ENCODE measurements around the gene PLEKHF1.
"Not testable (repeated sequence)": the region's sequence is repeated elsewhere in the genome, so short reads cannot be mapped to it uniquely, and the experiment has no call there.

PLEKHF1 gene

GRCh38 chr19:29665215-29665825, at the start of gene PLEKHF1:
PLEKHF1 (plus strand) TSS chr19:29665461; CDS start chr19:29673840, 8,379 bp downstream.
- in situ Hi-C loops (cut with MboI; ENCODE audit: low sequenced_read_pairs) = no loop called here

- in situ Hi-C loops (cut with MboI; ENCODE audit: low sequenced_read_pairs) = loop anchor here (25.0 kb wide), 1 partner anchor 246 kb away; no protein-coding TSS in a partner anchor
These were observed 49.3 kb upstream of the PLEKHF1 start for GRCh38 chr19:29615891-29616425.

GRCh38 chr19:29616541-29616940, 48.7 kb upstream of the PLEKHF1 start:
- in situ Hi-C loops (cut with MboI; ENCODE audit: low sequenced_read_pairs) = loop anchor here (25.0 kb wide), 1 partner anchor 246 kb away; no protein-coding TSS in a partner anchor

GRCh38 chr19:29617366-29618266, 47.6 kb upstream of the PLEKHF1 start:
- in situ Hi-C loops (cut with MboI; ENCODE audit: low sequenced_read_pairs) = loop anchor here (25.0 kb wide), 1 partner anchor 245 kb away; no protein-coding TSS in a partner anchor

GRCh38 chr19:29618434-29618833, 46.8 kb upstream of the PLEKHF1 start:
- in situ Hi-C loops (cut with MboI; ENCODE audit: low sequenced_read_pairs) = loop anchor here (25.0 kb wide), 1 partner anchor 244 kb away; no protein-coding TSS in a partner anchor

GRCh38 chr19:29618871-29619270, 46.4 kb upstream of the PLEKHF1 start:
- in situ Hi-C loops (cut with MboI; ENCODE audit: low sequenced_read_pairs) = loop anchor here (25.0 kb wide), 1 partner anchor 243 kb away; no protein-coding TSS in a partner anchor

- in situ Hi-C loops (cut with MboI; ENCODE audit: low sequenced_read_pairs) = loop anchor here (25.0 kb wide), 1 partner anchor 241 kb away; no protein-coding TSS in a partner anchor
These were observed 44.3 kb upstream of the PLEKHF1 start for GRCh38 chr19:29620931-29621351.

- in situ Hi-C loops (cut with MboI; ENCODE audit: low sequenced_read_pairs) = loop anchor here (25.0 kb wide), 1 partner anchor 240 kb away; no protein-coding TSS in a partner anchor
These were observed 42.8 kb upstream of the PLEKHF1 start for GRCh38 chr19:29622166-29623070.

GRCh38 chr19:29623726-29624488, 41.4 kb upstream of the PLEKHF1 start:
- in situ Hi-C loops (cut with MboI; ENCODE audit: low sequenced_read_pairs) = loop anchor here (25.0 kb wide), 1 partner anchor 238 kb away; no protein-coding TSS in a partner anchor

- in situ Hi-C loops (cut with MboI; ENCODE audit: low sequenced_read_pairs) = loop anchor here (25.0 kb wide), 1 partner anchor 238 kb away; no protein-coding TSS in a partner anchor
These were observed 40.6 kb upstream of the PLEKHF1 start for GRCh38 chr19:29624489-29625185.

GRCh38 chr19:29625186-29625651, 40.0 kb upstream of the PLEKHF1 start:
- in situ Hi-C loops (cut with MboI; ENCODE audit: low sequenced_read_pairs) = no loop called here

- in situ Hi-C loops (cut with MboI; ENCODE audit: low sequenced_read_pairs) = no loop called here
These were observed 38.9 kb upstream of the PLEKHF1 start for GRCh38 chr19:29626386-29626785.

- in situ Hi-C loops (cut with MboI; ENCODE audit: low sequenced_read_pairs) = not testable (repeated sequence)
These were observed 38.4 kb upstream of the PLEKHF1 start for GRCh38 chr19:29626832-29627231.

GRCh38 chr19:29628661-29629385, 36.4 kb upstream of the PLEKHF1 start:
- in situ Hi-C loops (cut with MboI; ENCODE audit: low sequenced_read_pairs) = no loop called here

- in situ Hi-C loops (cut with MboI; ENCODE audit: low sequenced_read_pairs) = no loop called here
These were observed 35.3 kb upstream of the PLEKHF1 start for GRCh38 chr19:29629836-29630534.

GRCh38 chr19:29630655-29631054, 34.6 kb upstream of the PLEKHF1 start:
- in situ Hi-C loops (cut with MboI; ENCODE audit: low sequenced_read_pairs) = no loop called here

- in situ Hi-C loops (cut with MboI; ENCODE audit: low sequenced_read_pairs) = no loop called here
These were observed 33.8 kb upstream of the PLEKHF1 start for GRCh38 chr19:29631450-29631849.
